Activated T-cell treated with anti-CD3 and anti-CD28 coated beads for 4 hours (primary cell): ENCODE data around the gene IL4R.
"Not testable (repeated sequence)": the region's sequence is repeated elsewhere in the genome, so short reads cannot be mapped to it uniquely, and the experiment has no call there.

ENCODE experiments used
- DNase-seq: peaks from one replicate; pipeline ENCODE4 v3.0.0-alpha.2; 2020

IL4R gene

DNA sequence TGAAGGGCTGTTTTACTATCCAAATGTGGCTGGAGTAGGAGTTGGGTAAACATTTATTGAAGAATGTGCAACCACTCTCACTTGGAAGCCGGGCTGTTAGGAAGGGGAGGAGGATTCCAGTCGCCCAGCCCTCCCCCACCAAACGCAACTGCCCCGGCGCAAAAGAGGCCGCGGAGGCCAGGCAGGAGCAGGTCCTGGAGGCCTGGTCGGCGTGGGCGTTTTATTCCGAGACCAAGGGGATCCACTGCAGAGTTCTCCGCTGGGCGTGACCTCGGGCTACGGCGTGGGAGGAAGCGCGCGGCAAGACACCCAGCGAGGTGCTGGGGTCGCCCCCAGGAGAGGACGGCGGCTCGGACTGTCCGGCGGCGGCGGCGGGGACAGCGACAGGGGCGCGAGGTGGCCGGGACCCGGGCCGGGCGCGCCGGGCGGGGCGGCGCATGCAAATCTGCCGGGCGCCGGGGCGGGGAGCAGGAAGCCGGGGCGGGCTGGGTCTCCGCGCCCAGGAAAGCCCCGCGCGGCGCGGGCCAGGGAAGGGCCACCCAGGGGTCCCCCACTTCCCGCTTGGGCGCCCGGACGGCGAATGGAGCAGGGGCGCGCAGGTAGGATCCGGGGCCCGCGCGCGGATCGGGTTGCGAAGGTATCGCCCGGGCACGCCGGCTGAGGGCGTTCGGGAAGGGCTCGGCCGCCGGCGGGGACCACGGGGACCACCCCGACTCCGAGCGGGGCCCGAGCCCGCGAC is at the start of gene IL4R:
Gene IL4R (plus strand): TSS at position 553 of the 739 bp plus-strand sequence. CDS start 26,230 bp downstream, outside the sequence.
- DNase-seq, result peak; percentile 45

GRCh38 chr16:27264151-27264550 is 49.6 kb upstream of the IL4R start:
- no peak for DNase-seq

- DNase-seq, result no peak
These were observed 47.8 kb upstream of the IL4R start for GRCh38 chr16:27265982-27266381.

GRCh38 chr16:27267037-27267677 is 46.6 kb upstream of the IL4R start:
- no peak for DNase-seq

GRCh38 chr16:27268376-27269299 is 45.1 kb upstream of the IL4R start, which contains the start of gene NSMCE1:
NSMCE1 (minus strand) TSS chr16:27268772; CDS start chr16:27257570, 11,202 bp downstream.
- peak; percentile 97 for DNase-seq

DNA sequence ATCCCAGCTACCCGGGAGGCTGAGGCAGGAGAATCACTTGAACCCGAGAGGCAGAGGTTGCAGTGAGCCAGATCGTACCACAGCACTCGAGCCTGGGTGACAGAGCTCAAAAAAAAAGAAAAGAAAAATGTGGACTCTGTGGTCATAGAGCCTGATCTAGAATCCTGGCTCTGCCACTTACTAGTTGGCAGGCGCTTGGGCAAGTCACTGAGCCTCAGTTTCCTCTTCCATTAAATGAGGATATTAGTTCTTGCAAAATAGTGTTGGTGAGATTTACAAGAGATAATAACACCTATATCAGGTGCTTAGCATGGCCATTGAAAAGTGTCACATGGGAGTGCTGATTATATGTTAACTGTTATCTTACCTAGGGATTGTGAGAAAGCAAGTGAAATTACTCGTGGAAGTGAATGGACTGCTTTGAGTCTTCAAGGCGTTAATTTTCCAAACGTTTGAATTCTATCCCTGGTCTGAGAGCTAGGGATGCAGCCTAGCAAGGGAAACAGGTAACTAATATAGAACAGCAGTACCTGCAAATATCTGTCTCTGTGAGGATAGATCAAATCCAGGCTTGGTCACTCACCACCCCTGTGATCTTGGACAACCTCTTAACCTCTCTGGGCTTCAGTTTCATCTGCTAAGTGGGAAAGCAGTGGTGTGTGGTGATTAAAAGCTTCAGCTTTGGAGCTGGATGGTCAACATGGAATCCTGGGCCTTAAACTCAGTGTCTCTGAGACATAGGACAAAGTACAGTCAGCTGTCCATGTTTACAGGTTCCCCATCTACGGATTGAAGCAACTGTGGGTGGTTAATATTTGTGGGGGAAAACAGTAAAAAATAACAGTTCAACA is 44.2 kb upstream of the IL4R start:
- DNase-seq, result no peak

GRCh38 chr16:27270349-27270748 is 43.4 kb upstream of the IL4R start:
- DNase-seq, result no peak

DNA sequence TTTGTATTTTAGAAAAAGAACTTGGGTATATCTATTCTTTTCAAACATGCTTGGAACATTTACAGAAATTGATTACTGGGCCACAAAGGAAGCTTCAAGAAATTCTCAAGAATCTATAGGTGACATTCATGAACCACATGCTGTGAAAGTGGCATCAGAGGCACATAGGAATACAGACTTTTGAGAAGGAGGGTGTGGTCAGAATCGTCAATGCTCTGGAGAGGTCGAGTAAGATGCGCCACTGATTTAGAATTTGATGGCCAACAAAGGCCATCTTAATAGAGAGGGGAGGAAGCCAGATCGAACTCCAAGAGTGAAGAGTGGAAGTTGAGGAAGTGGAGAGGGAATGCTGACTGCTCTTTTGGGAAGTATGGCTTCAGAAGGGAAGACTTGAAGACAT is 41.7 kb upstream of the IL4R start:
- DNase-seq, result no peak

- DNase-seq, result not testable (repeated sequence)
These were observed 41.1 kb upstream of the IL4R start for GRCh38 chr16:27272697-27273096.

DNA sequence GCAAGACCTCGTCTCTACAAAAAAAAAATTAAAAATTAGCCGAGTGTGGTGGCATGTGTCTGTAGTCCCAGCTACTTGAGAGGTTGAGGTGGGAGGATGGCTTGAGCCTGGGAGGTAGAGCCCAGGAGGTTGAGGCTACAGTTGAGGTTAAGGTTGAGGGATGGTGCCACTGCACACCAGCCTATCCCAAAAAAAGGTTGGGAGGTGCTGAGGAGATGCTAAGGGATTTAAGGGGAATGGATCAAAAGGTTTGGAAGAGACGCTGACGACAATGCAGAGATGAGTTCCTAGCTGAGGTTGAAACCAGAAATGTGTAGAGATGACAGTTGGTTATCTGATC is 40.5 kb upstream of the IL4R start:
- DNase-seq, result no peak

DNA sequence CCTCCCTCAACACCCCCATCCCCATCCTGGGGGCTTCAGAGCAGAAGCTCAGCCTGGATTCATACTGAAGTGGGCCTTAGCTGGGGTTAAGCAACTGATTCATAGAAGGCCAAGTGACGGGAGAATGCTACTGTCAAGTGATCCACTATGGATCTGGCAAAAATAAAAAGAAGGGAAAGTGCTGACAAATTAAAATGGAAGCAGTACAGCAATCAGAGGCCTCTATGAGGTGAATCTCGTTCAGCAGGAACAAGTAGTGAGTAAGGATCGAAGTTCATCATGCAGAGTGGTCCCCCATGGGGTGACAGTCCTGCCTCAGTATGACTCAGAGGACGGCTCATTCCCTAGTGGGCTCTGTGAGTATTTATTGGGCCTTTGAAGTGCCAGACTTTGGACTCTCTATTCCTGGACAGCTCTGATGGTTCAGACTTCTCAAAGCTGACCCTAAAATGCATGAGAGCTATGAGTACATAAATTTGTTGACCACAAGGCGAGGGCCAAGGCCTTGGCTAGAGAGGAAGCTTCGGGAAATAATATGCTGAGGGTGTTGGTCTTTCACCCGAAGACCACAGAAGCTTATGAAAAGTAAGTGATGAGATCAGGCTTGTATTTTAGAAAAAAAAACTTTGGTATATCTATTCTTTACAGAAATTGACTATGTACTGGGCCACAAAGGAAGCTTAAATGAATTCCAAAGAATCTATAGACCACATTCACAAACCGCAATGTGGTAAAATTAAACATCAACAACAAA is 39.9 kb upstream of the IL4R start:
- DNase-seq, result peak; percentile 20

- DNase-seq, result not testable (repeated sequence)
These were observed 39.3 kb upstream of the IL4R start for GRCh38 chr16:27274424-27274874.

- no peak for DNase-seq
These were observed 38.4 kb upstream of the IL4R start for GRCh38 chr16:27275394-27275793.

DNA sequence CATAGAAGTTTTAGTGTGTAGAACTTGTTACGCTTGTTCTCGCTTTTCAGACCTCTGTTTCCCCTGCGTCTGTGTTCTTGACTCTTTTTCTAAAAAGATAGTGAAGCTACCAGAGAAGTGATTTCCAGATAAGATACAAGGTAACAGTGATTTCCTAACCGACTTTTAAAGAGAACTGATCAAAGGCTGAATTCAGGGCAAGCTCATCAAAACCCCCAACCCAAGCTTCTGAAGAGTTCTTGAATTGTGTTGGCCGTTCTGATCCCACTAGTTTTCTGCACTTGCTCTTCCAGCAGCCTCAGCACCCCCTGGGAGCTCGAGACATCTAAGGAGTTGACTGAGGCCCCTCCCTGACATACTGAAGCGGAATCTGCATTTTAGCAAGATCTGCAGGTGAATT is 32.5 kb upstream of the IL4R start:
- no peak for DNase-seq

DNA sequence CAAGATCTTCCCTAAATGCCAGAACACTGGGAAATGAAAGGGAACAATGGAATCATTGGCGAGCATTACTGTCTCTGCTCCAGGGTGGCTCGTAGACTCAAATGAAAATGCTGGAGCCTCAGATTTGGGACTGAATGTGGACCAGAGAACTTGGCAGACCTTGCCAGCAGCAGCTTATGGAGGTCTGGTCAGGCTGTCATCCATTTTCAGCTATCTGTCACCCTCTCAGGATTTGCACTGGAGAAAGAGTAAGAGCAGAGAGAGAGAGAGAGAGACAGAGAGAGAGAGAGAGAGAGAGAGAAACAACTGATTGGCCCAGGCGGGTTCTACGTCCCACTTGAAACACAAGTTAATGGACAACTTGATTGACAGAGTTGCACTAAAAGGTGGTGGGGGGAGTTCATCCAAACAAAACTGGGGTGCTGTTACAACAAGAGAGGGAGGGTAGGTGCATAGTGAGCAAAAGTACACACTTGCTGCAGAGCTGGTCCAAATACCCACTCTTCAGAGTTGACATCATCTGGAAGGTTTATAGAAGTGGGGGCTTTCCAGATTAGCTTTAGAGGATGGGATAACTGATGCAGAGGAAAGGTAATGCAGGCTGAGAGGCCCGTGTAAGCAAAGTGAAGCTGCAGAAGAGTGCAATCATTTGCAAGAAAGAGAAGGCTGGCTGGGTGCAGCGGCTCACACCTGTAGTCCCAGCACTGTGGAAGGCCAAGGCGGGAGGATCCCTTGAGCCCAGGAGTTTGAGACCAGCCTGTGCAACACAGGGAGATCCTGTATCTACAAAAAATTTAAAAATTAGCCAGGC is 28.7 kb upstream of the IL4R start:
- no peak for DNase-seq

DNA sequence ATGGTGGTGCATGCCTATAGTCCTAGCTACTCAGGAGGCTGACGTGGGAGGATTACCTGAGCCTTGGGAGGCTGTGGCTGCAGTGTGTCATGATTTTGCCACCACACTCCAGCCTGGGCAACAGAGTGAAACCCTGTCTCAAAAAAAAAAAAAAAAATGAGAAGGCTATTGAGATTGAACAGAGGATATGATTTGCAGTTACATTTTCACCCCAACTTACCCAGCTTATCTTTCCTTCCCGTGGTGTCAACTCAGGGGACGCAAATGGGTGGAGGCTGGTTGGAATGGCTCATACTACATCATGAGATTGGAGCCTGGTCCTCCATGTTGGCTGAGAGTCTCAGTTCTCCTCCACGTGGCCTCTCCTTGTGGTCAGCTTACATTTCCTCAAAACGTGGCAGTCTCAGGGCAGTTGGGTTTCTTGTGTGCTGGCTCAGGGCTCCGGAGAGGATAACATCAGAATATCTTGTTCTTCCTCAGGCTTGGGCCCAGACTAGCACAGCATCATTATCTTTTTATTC is 28.0 kb upstream of the IL4R start:
- no peak for DNase-seq

DNA sequence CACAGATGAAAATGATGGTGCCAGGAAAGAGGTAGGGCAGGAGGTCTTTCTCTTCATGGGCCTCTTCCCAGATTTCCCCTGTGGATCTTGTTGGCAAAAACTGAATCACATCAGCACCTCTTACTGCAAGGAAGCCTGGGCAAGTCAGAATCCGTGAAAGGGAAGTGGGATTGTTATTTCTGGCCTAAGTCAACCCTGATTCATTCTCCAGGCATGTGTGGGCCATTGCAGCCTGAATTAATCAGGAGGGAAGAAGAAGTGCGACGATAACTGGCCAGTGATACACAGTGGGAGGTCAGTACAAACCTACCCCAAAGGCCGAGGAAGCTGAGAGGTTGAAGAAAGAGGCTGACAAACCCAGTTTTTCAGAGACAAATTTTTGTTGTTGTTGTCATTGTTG is 27.3 kb upstream of the IL4R start:
- DNase-seq, result no peak

GRCh38 chr16:27287051-27287811 is 26.5 kb upstream of the IL4R start:
- no peak for DNase-seq

DNA sequence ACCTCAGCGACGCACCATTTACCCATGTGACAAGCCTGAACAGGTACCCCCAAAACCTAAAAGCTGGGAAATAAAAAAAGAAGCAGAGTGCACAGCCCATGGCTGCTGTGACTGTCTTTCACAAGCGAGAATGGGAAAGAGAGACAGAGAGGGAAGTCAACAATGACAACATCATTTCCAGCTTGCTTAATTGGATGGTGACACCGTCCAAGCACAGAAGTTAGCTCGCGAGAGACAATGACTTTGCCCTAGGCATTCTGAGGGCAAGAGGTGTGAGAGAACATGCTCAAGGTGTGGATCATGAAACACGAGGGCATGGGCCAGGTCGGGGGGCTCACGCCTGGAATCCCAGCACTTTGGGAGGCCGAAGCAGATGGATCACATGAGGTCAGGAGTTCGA is 25.9 kb upstream of the IL4R start:
- no peak for DNase-seq

GRCh38 chr16:27288313-27288712 is 25.5 kb upstream of the IL4R start:
- DNase-seq, result not testable (repeated sequence)
